ENCODE data around the gene CHORDC1.

- TF ChIP-seq CTCF (IDR thresholded peaks at IDR 0.05) (no peak), POLR2A (IDR thresholded peaks at IDR 0.05) (no peak)
Measured at GRCh38 chr11:90213322-90213721, 9.5 kb downstream of the CHORDC1 start.

Data from ovary (tissue), 3 donors.